NCI-H2081 (cell line): ENCODE data around the gene SULF2.

Source experiments
- DNase-seq, 2 experiments: peaks; one replicate each; lab custom pipeline; 2025; lab: John Stamatoyannopoulos, UW

Gene SULF2

GRCh38 chr20:47669152-47669425 lies 116.2 kb downstream of the SULF2 start:
- no peak for DNase-seq

GRCh38 chr20:47668313-47669151 lies 116.7 kb downstream of the SULF2 start:
- no peak for DNase-seq

GRCh38 chr20:47667531-47668312 lies 117.6 kb downstream of the SULF2 start:
- no peak for DNase-seq

GRCh38 chr20:47667086-47667485 lies 118.2 kb downstream of the SULF2 start:
- DNase-seq = no peak

- DNase-seq = no peak
Measured at GRCh38 chr20:47666304-47666703, 119.0 kb downstream of the SULF2 start.

- DNase-seq = no peak
Measured at GRCh38 chr20:47665221-47665991, 119.9 kb downstream of the SULF2 start.

DNA sequence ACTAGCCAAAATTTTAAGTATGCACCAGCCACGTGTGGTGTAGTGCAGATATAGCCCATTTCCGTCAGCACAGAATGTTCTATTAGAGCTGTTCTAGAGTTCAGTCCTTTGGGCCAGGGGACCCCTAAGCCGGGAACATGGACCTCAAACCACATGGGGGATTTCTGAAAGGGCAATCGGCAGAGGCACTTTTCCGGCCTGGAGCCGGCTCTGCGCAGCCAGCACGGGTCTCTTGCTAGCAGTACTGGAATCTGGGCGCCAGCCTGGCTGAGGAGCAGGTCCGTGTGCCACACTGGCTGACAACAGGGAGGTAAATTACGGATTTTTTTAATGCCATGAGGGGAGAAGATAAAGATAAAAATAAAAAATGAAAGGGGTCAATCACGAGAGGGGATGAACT lies 120.5 kb downstream of the SULF2 start:
- no peak for DNase-seq

- DNase-seq = no peak
Measured at GRCh38 chr20:47664068-47664437, 121.2 kb downstream of the SULF2 start.

DNA sequence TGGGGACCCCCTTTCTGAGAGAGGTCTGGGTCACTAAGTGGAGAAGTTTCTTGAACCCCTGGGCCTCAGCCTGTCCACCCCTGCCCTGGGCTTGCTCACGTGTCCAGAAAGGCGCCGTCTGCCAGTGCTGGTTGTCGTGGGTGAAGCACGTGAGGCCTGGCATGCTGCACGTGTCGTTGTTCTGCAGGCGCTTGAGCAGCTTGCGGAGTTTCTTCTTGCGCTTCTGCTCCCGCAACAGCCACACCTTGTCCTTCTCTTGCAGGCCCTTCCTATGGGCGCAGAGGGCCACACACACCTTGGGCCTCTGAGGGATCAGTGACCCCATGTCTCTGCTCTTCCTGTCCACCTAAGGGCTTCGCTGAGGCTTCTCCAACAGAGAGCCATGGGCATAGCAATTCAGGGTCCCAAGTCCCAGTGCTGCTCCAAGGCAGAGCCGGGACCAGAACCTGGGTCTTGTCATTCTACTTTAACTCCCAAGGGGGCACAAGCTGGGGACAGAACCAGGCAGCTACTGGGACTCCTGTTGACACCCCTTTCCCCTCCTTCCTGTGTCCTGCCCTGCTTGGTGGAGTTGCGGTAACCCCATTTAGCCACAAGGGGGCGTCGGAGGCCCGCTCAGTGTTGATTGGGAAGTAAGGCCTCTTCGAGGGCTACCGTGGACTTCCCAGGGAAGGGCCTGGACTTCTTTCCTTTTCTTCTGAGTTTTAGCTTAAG lies 121.8 kb downstream of the SULF2 start:
- peak; percentile 56 for DNase-seq

GRCh38 chr20:47662483-47663353 lies 122.6 kb downstream of the SULF2 start:
- DNase-seq = no peak

- no peak for DNase-seq
Measured at GRCh38 chr20:47661714-47662113, 123.6 kb downstream of the SULF2 start.

- DNase-seq = no peak
Measured at GRCh38 chr20:47660983-47661700, 124.1 kb downstream of the SULF2 start.

DNA sequence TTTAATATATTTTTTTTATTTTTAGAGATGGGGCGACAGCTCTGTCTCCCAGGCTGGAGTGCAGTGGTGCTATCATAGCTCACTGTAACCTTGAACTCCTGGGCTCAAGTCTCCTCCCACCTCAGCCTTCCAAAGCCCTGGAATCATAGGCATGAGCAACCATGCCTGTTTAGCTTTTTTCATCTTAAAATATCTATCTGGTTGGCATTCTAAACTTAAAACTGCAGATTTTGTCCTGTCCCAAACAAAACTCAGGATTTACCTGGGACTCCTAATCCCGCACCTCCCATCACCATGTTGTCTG lies 124.7 kb downstream of the SULF2 start:
- DNase-seq = no peak

DNA sequence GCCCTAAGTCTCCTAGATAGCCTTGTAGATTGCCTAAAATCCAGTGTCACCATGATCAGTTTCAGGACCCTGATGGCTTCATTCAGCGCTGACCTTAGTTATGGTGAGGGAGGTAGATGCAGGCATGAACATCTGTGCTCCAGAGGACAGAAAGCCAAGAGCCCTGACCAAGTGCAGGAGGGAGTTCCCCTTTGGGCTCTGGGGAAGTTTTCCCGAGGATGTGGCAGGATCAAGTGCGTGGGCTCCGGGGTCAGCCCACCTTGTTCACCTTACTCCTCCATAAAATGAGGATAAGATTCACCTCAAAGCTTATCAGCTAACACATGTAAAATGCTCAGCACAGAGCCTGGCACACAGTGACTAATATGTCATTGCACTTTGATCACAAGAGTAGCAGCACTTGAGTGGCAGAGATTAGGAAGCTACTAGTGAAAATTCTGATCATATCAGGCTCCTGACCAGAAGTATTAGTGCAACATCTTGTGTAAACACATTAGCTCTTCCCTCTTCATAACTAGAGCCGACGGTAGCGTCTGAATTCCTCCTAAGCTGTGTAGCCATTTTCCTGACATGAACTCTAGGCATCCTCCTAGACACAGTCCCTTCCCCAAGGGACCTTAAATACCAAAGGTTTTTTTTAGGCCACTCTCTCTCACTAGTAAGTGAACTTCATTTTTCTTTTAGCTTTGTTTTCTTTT lies 125.2 kb downstream of the SULF2 start:
- no peak for DNase-seq

GRCh38 chr20:47656318-47656717 lies 129.0 kb downstream of the SULF2 start:
- no peak for DNase-seq

DNA sequence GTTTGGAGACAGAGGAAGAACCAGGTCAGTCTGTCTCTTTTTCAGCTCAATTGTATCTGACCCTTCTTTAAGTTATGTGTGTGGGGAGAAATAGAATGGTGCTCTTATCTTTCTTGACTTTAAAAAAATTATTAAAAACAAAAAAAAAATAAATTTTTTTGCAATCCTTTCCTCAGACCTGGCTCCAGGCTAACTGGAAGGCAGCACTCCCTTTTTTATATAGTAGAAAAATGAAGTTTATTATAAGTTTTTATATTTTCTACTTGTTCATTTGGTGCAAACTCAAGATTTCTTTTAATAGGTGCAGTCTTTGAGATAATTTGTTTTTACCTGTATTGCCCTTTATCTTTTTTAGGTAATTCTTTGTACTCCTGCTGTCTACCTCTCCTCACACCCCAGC lies 129.6 kb downstream of the SULF2 start:
- no peak for DNase-seq

DNA sequence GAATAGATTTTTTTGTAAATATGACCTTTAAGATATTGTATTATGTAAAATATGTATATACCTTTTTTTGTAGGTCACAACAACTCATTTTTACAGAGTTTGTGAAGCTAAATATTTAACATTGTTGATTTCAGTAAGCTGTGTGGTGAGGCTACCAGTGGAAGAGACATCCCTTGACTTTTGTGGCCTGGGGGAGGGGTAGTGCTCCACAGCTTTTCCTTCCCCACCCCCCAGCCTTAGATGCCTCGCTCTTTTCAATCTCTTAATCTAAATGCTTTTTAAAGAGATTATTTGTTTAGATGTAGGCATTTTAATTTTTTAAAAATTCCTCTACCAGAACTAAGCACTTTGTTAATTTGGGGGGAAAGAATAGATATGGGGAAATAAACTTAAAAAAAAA lies 130.9 kb downstream of the SULF2 start:
- no peak for DNase-seq

GRCh38 chr20:47653869-47654268 lies 131.4 kb downstream of the SULF2 start:
- no peak for DNase-seq

GRCh38 chr20:47652794-47653193 lies 132.5 kb downstream of the SULF2 start:
- no peak for DNase-seq

GRCh38 chr20:47652301-47652700 lies 133.0 kb downstream of the SULF2 start:
- no peak for DNase-seq
